ENCODE results near the gene RELA.
A peak's percentile ranks its signal among the peaks of the same experiment; 100 is the strongest.
"Not testable (repeated sequence)": the region's sequence is repeated elsewhere in the genome, so short reads cannot be mapped to it uniquely, and the experiment has no call there.

Gene RELA

DNA sequence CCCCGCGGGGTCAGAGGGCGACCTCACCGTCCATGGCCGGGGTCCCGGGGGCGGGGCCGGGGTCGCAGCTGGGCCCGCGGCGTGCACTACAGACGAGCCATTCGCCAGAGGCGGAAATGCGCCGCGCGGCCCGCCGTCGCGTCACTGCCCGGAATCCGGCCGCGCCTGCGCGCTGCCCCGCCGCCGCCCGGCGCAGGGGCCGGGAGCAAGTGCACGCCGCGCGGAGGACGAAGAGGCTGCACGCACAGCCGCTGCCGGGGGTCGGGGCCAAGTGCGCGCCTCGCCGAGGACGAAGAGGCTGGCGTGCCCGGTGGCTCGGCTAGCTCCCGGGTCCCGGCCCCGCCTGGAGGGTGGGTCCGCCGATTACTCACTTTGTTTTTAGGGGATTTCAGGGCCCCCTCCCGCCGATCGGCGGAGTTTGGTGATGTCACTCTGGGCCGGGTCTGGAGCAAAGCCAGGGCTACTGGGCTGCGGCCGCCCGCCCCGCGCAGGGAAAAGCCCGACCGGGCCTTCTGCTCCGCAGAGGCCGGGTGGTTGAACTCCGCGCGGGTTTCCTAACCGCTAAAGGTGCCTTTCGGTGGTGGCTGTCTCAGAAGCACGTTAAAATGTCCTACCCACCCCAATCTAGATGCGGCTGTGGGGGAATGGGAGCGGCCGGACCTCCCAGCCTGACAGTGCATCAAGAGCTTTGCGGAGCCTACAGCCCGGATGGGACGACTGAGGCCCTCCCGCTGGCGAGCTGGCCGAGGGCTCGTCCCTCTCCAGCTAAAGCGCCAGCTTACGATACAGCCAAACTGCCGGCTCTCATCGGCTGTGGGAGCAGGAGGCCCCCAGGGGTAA, at the start of gene RELA:
RELA (minus strand) TSS at position 118 of the 840 bp plus-strand sequence; CDS start at position 34, 84 bp downstream.
- peak; percentile 70 for DNase-seq (ENCODE audit: low read depth, low spot score)

DNA sequence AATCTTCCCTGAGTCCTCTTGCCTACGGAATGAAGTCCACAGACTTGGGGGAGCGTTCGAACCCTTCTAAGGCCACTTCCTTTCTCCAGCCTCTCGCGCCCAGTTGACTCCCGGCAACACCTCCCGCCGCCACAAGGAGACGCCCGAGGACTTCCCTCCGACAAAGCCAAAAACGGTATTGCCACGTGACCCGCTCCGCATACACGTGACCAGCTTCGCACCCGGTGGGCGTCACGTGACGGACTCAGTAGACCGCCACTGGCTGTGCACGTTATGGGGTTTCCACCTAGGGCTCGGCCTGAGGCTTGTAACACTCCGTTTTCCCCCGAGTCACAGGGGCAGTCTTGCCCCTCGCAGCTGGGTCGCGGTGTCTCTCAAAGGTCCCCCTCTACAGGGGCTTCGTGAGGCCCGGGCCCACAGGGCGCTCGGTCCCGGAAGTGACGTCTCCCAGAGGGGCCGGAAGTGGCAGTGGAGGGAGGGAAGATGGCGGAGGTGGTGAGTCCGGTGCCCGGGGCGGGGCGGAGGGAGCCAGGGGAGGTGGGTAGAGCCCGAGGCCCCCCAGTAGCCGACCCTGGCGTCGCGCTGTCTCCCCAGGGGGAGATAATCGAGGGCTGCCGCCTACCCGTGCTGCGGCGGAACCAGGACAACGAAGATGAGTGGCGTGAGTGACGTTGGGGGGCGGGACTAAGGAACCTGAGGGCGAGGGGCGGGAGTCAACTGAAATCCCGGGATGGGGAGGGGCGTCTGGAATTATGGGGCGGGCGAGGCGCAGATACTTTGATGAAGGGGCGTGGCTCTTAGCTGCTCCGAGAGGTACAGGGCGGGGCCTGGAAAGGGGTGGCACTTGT, 49.3 kb upstream of the RELA start, which contains the start of gene KAT5:
KAT5 (plus strand) TSS at position 468 of the 848 bp plus-strand sequence; CDS start at position 484, 16 bp downstream.
- DNase-seq (ENCODE audit: low read depth, low spot score): peak; percentile 94

DNA sequence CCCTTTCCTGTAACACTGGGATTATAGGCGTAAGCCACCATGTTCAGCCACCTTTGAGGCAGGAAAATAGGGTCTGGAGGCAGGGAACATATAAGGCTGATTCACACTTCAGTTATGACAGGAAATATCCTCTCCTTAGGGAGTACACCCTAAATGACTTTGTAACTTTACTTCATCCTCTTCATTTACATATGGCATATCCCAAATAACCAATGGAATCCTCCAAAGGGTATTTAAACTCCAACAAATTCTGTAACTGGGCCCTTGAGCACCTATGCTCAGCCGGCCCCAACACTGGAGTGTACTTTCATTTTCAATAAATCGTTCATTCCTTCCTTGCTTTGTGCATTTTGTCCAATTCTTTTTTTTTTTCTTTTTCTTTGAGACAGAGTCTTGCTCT, 47.7 kb upstream of the RELA start:
- no peak for DNase-seq (ENCODE audit: low read depth, low spot score)

DNA sequence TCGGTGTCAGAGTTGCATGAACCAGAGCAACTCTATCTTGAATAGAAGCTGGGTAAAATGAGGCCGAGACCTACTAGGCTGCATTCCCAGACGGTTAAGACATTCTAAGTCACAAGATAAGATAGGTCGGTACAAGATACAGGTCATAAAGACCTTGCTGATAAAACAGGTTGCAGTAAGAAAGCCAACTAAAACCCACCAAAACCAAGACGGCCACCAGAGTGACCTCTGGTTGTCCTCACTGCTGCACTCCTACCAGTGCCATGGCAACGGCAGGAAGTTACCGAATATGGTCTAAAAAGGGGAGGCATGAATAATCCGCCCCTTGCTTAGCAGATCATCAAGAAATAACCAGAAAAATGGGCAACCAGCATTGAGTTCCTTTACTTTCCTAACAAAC, 46.9 kb upstream of the RELA start:
- no peak for DNase-seq (ENCODE audit: low read depth, low spot score)

DNA sequence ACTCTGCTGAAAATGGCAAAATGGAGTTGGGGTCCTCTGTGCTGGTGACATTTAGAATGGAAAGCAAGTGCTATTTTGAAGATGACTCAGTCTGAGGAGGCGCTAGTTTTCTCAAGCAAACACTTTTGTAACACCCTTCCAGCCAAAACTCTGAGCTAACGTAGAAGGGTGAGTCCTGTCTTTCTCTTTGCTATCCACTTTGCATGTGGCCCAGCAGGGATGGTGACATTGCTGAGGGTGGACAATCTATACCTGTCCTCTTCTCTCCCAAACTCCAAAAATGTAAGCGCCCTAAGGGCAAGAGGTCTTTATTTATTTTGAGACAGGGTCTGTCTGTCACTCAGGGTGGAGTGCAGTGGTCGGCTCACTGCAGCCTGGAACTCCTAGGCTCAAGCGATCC, 45.7 kb upstream of the RELA start:
- no peak for DNase-seq (ENCODE audit: low read depth, low spot score)

DNA sequence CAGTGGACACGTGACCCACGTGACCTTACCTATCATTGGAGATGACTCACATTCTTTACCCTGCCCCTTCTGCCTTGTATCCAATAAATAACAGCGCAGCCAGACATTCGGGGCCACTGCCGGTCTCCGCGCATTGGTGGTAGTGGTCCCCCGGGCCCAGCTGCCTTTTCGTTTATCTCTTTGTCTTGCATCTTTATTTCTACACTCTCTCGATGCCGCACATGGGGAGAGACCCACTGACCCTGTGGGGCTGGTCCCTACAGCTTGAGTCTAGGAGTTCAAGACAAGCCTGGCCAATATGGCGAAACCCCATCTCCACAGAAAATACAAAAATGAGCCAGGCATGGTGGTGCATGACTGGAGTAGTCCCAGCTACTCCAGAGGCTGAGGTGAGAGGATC, 44.3 kb upstream of the RELA start:
- DNase-seq (ENCODE audit: low read depth, low spot score): not testable (repeated sequence)

DNA sequence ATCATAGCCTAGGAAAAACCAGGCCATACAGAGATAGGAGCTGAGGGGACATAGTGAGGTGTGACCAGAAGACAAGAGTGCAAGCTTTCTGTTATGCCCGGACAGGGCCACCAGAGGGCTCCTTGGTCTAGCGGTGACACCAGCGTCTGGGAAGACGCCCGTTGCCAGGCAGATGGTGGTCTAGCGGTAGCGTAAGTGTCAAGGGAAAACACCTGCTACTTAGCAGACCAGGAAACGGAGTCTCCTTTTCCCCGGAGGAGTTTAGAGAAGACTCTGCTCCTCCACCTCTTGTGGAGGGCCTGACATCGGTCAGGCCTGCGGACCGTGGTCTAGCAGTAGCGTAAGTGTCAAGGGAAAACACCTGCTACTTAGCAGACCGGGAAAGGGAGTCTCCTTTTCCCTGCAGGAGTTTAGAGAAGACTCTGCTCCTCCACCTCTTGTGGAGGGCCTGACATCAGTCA, 43.6 kb upstream of the RELA start:
- peak; percentile 44 for DNase-seq (ENCODE audit: low read depth, low spot score)

DNA sequence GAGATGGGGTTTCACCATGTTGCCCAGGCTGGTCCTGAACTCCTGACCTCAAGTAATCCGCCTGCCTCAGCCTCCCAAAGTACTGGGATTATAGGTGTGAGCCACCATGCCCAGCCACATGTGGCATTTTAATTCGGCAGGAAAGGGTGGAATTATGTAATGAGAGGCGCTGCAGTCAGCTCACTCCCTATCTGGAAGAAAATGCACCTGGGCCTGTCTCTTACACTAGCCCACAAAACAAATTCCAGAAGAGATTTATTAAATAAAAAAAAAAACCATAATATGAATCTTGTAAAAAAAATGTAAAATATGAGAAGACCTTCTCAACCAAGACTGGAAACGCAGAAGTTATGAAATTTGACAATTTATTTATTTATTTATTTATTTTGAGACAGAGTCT, 41.1 kb upstream of the RELA start:
- DNase-seq (ENCODE audit: low read depth, low spot score): no peak

DNA sequence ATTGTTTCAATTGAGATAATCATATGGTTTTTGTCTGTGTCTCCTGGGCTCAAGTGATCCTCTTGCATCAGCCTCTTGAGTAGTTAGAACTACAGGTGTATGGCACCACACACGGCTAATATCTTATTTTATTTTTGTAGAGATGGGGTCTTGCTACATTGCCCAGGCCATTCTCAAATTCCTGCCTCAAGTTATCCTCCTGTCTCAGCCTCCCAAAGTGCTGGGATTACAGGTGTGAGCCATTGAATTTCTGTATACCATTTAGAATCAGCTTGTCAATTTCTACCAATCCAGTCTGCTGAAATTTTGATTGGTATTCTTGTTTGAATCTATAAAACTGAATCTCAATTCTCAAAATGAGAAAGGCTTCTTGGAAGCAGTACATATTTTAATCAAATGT, 39.0 kb upstream of the RELA start:
- DNase-seq (ENCODE audit: low read depth, low spot score): no peak

DNA sequence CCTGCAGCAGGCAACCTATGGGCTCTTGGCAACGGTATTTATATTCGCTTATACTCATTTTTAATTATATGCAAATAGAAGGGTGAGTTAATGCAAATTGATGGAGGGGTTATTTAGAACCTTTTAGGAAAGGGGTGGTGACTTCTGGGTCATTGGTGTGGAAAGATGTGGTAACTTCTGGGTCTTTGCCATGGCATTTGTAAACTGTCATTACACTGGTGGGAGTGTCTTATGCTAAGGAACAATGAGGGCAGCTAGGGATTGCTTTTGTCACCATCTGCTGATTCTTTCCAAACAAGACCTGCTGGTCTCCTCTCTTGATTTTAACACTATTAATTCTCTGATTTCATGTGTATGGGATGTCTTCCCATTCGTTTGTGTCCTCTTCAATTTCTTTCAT, 37.7 kb upstream of the RELA start:
- no peak for DNase-seq (ENCODE audit: low read depth, low spot score)

DNA sequence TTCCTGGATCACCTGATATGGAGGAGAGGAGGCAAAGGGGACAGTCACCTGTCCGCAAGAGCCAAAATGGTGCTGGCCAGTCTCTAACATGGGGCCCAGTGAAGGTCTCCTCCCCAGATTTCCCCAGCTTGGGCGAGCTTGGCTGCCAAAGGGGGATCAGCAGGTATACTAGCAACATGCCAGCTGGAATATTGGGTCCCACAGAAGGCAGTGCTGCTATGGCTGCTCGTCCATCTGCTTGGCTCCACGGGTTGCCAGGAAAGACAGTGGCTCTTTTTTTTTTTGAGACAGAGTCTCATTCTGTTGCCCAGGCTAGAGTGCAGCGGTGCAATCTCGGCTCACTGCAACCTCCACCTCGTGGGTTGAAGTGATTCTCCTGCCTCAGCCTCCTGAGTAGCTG, 36.6 kb upstream of the RELA start:
- DNase-seq (ENCODE audit: low read depth, low spot score): no peak

DNA sequence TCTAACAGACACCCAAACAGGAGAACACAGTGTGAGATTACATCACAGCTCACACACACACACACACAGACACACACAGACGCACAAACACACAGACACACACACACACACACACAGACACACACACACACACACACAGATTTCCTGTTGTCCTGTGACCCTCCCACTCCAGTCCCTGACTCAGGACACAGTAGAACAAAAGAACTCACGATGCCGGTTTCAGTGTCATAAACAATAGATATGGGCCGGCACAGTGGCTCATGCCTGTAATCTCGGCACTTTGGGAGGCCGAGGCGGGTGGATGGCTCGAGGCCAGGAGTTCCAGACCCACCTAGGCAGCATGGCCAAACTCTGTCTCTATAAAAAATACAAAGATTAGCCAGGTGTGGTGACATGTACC, 35.5 kb upstream of the RELA start:
- DNase-seq (ENCODE audit: low read depth, low spot score): no peak

DNA sequence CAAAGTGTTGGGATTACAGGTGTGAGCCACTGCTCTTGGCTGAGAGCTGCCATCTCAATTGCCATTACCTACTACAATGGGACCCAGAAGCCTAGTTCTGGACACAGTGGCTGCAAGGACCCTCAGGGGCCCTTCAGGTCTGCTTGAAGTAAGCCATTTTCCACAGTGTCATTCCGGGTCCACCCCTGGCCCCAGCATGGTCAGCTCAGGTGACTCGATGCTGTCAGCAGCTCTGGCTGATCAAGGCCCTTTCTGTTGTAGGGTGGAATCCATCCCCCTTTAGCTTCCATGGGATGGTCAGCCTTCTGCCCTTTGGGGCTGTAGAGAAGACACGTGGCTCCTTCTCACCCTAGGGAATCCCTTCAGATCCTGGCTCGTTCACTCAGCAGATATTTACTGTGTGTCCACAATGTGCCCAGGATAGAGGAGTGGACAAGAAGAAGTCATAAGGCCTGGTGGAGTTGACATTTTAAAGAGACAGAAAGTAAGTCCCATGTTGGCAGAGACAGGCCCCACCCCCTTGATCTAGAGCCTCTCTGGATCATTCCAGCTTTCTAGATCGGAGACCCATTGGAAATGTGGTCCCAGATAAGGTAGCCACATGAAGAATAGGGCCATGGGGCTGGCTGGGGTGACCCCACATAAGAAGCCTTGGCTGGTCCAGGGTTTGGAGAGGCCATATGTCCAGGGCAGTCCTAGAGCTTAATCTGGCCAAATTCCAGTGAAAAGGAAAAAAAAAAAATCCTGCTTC, 34.3 kb upstream of the RELA start:
- DNase-seq (ENCODE audit: low read depth, low spot score): no peak

DNA sequence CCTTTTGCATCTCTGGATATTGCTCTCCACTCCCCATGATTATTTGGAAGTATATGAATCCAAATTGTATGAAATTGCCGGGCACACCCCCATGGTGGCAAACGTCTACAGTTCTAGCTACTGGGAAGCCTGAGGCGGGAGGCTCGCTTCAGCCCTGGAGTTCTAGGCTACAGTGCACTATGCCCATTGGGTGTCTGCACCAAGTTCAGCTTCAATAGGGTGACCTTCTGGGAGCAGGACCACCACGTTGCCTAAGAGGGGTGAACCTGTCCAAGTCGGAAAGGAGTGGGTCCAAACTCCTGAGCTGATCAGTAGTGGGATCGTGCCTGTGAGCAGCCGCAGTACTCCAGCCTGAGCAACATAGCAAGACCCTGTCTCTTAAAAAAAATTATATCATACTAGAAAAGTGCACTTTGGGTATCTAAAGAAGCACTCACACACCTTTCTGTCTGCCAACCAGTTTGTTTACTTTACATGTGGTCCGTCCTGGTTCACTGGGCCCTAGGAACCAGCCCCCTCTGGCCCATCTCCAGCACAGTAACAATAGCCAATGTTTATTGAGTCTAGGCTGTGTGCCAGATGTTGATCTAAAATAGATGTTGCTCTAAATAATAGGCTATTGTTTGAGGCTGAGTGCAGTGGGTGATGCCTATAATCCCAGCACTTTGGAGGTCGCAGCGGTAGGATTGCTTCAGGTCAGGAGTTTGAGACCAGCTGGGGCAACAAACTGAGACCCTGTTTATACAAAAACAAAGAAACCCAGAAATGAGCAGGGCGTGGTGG, 32.9 kb upstream of the RELA start:
- no peak for DNase-seq (ENCODE audit: low read depth, low spot score)

DNA sequence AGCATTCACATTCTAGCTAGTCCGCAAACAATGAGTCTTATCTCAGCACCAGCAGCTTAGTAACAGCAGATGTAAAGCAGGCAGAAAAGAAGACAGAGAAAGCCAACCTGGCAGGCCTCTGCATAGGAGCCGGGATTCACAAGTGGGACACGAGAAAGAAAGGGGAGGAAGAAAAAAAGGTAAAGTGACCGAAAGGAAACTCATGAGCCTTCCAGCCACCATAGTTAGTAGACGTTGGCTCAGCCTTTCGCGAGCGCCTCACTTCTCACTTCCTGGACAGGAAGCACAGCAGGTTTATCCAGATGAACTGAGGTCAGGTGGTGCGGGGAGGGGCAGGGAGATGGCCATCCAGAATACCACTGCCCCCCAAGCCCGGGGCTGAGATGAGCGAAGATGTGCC, 29.7 kb upstream of the RELA start:
- DNase-seq (ENCODE audit: low read depth, low spot score): no peak

DNA sequence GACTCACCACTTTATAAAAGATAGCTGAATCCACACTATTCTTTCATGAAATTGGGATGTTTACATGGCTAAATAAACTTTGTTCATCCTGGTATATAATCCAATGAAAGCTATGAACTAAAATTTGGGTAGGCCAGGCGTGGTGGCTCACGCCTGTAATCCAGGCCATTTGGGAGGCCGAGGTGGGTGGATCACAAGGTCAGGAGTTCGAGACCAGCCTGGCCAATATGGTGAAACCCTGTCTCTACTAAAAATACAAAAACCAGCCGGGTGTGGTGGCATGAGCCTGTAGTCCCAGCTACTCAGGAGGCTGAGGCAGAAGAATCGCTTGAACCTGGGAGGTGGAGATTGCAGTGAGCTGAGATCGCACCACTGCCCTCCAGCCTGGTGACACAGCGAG, 29.1 kb upstream of the RELA start:
- DNase-seq (ENCODE audit: low read depth, low spot score): not testable (repeated sequence)

DNA sequence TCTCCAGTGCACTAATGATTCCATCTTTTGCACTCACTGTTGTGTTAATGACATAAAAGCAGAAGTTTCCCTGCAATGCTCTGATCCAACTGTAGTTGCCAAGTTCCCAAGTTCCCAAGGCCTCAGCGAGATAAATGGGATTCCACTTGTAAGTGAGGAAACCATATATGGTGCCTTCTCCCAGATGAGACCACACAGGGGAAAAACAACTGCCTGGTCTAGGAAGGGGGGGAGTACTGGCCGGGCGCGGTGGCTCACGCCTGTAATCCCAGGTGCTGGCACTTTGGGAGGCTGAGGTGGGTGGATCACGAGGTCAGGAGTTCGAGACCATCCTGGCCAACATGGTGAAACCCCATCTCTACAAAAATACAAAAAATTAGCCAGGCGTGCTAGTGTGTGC, 23.3 kb upstream of the RELA start:
- DNase-seq (ENCODE audit: low read depth, low spot score): no peak

DNA sequence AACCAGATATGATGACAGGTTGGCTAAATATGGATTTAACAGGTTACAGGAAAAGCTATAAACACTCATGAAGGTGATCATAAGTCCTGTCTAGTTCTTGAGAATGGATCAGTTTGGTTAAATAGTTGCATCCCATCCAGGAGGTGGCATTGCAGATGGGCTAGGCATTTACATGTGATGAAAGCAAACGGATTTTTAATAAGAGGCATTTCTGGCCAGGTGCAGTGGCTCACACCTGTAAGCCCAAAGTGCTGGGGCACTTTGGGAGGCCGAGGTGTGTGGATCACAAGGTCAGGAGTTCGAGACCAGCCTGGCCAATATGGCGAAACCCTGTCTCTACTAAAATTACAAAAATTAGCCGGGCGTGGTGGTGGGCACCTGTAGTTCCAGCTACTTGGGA, 20.8 kb upstream of the RELA start:
- DNase-seq (ENCODE audit: low read depth, low spot score): not testable (repeated sequence)

DNA sequence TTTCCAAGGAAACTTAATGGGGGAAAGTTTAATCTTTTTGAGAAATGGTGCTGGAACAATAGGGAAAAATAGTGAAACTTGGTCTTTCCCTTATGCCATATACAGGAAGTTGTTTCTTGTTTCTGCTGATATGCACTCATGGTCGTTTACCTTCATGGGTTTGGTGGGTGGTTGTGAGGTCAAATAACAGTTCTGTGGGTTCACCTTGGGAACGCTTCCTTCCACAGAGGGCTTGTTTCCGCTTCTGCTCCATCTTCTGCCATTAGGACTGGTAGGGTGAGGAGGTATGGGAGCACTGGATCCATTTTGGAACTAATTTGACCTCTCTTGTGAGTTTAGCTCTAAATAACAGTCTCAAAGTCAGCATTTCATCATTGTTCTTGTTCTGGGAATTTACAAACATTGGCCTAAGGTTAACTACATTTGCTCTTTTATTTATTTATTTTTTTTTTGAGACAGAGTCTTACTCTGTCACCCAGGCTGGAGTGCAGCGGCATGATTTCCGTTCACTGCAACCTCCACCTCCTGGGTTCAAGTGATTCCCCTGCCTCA, 17.6 kb upstream of the RELA start:
- DNase-seq (ENCODE audit: low read depth, low spot score): no peak

DNA sequence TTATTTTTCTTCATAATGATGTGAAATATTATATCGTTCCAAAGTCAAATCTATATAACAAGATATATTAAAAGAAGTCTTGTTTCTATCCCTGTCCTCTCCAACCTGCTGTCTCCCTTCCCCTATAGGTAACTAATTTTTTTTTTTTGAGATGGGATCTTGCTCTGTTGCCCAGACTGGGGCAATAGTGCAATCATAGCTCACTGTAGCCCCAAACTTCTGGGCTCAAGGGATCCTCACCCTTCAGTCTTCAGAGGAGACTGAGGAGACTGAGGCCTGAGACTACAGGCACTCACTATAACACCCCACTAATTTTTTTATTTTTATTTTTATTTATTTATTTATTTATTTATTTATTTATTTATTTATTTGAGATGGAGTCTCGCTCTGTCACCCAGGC, 10.3 kb upstream of the RELA start:
- no peak for DNase-seq (ENCODE audit: low read depth, low spot score)

All from activated naive CD8-positive, alpha-beta T cell treated with anti-CD3 and anti-CD28 coated beads, Interleukin-2, amount 50 U/mL, for 16 hours (primary cell).